Measurements from ENCODE around the gene MEIOB. TPM values are rescaled to one million over a fixed set of nuclear protein-coding genes. Genes with fewer than 3 reads are reported as not detected.

The MEIOB gene
- total RNA-seq, 1 experiment from 2014 or later: 0.62 TPM

- Histone ChIP-seq H3K36me3 (ENCODE audit: insufficient read depth, low read length, poor library complexity, severe bottlenecking) (peaks cover 18% of the 10 kb centered on the region), H3K27me3 (replicated peaks; ENCODE audit: insufficient read depth, low read depth, low read length, poor library complexity) (no peaks in the 10 kb centered on the region), H3K27ac (ENCODE audit: low read depth, low read length, poor library complexity, severe bottlenecking) (no peak overlapping the region), H3K9me3 (ENCODE audit: low read depth, low read length, poor library complexity, severe bottlenecking) (no peaks in the 10 kb centered on the region), H3K4me3 (ENCODE audit: low read depth, low read length, poor library complexity, severe bottlenecking) (no peak overlapping the region), H3K4me1 (ENCODE audit: insufficient read depth, low read length, poor library complexity, severe bottlenecking) (no peaks in the 10 kb centered on the region)
- DNase-seq (ENCODE audit: low spot score): no peak
- BruUV-seq (replicated peaks): no TSS peak
- POLR2A ChIA-PET (ENCODE audit: low non-redundant PET): no interaction called here
- no peak for TF ChIP-seq CTCF (conservative IDR thresholded peaks at IDR 0.05; ENCODE audit: low read depth, low read length)
- TF ChIP-seq EZH2 (IDR thresholded peaks at IDR 0.05; ENCODE audit: borderline replicate concordance, low read depth, low read length, poor library complexity, severe bottlenecking): no peak
- intact Hi-C loops (cut with micrococcal nuclease; ENCODE audit: unreplicated experiment): no loop called here
- CTCF ChIA-PET: no interaction called here
These were observed 85.0 kb downstream of the MEIOB start for GRCh38 chr16:1787056-1787321.

- H3K9me3 ChIP-seq (ENCODE audit: low read depth, low read length, poor library complexity, severe bottlenecking): no peaks in the 10 kb centered on the region
- H3K4me3 ChIP-seq (ENCODE audit: low read depth, low read length, poor library complexity, severe bottlenecking): no peak overlapping the region
- BruUV-seq (replicated peaks): no TSS peak
- CTCF ChIA-PET: no interaction called here
- H3K27ac ChIP-seq (ENCODE audit: low read depth, low read length, poor library complexity, severe bottlenecking): no peak overlapping the region
- H3K36me3 ChIP-seq (ENCODE audit: insufficient read depth, low read length, poor library complexity, severe bottlenecking): peaks cover 18% of the 10 kb centered on the region
- intact Hi-C loops (cut with micrococcal nuclease; ENCODE audit: unreplicated experiment): no loop called here
- no peaks in the 10 kb centered on the region for H3K4me1 ChIP-seq (ENCODE audit: insufficient read depth, low read length, poor library complexity, severe bottlenecking)
- POLR2A ChIA-PET (ENCODE audit: low non-redundant PET): no interaction called here
- no peaks in the 10 kb centered on the region for H3K27me3 ChIP-seq (replicated peaks; ENCODE audit: insufficient read depth, low read depth, low read length, poor library complexity)
- TF ChIP-seq EZH2 (IDR thresholded peaks at IDR 0.05; ENCODE audit: borderline replicate concordance, low read depth, low read length, poor library complexity, severe bottlenecking) (no peak), CTCF (conservative IDR thresholded peaks at IDR 0.05; ENCODE audit: low read depth, low read length) (no peak)
- no peak for DNase-seq (ENCODE audit: low spot score)
These were observed 85.5 kb downstream of the MEIOB start for GRCh38 chr16:1786242-1787055.

- BruUV-seq (replicated peaks): no TSS peak
- H3K36me3 ChIP-seq (ENCODE audit: insufficient read depth, low read length, poor library complexity, severe bottlenecking): peaks cover 18% of the 10 kb centered on the region
- POLR2A ChIA-PET (ENCODE audit: low non-redundant PET): no interaction called here
- no peak overlapping the region for H3K27ac ChIP-seq (ENCODE audit: low read depth, low read length, poor library complexity, severe bottlenecking)
- no peak for DNase-seq (ENCODE audit: low spot score)
- H3K4me1 ChIP-seq (ENCODE audit: insufficient read depth, low read length, poor library complexity, severe bottlenecking): no peaks in the 10 kb centered on the region
- TF ChIP-seq CTCF (conservative IDR thresholded peaks at IDR 0.05; ENCODE audit: low read depth, low read length) (no peak), EZH2 (IDR thresholded peaks at IDR 0.05; ENCODE audit: borderline replicate concordance, low read depth, low read length, poor library complexity, severe bottlenecking) (no peak)
- CTCF ChIA-PET: no interaction called here
- intact Hi-C loops (cut with micrococcal nuclease; ENCODE audit: unreplicated experiment): no loop called here
- H3K9me3 ChIP-seq (ENCODE audit: low read depth, low read length, poor library complexity, severe bottlenecking): no peaks in the 10 kb centered on the region
- H3K4me3 ChIP-seq (ENCODE audit: low read depth, low read length, poor library complexity, severe bottlenecking): no peak overlapping the region
- no peaks in the 10 kb centered on the region for H3K27me3 ChIP-seq (replicated peaks; ENCODE audit: insufficient read depth, low read depth, low read length, poor library complexity)
These were observed 86.2 kb downstream of the MEIOB start for GRCh38 chr16:1785846-1786170.
